ENCODE results near the gene ALDH16A1.

ALDH16A1 gene

GRCh38 chr19:49514151-49514550 is 61.1 kb downstream of the ALDH16A1 start:
- no peak for DNase-seq (ENCODE audit: low read depth in 2 of 2)
- H3K4me3 ChIP-seq (replicated peaks in 1 of 2; ENCODE audit: low read depth in 2 of 2, low read length in 2 of 2) = peak overlapping the region in 1 of 2 donors; percentile 63
- no peak for TF ChIP-seq CTCF (IDR thresholded peaks at IDR 0.05; ENCODE audit: low read depth, low read length)

GRCh38 chr19:49515767-49516166 is 62.7 kb downstream of the ALDH16A1 start:
- peak; percentile 43 to 80 for DNase-seq (ENCODE audit: low read depth in 2 of 2)
- TF ChIP-seq CTCF (IDR thresholded peaks at IDR 0.05; ENCODE audit: low read depth, low read length) = no peak
- no peak overlapping the region for H3K4me3 ChIP-seq (replicated peaks in 1 of 2; ENCODE audit: low read depth in 2 of 2, low read length in 2 of 2)

GRCh38 chr19:49518033-49518432 is 65.0 kb downstream of the ALDH16A1 start:
- no peak for DNase-seq (ENCODE audit: low read depth in 2 of 2)
- no peak for TF ChIP-seq CTCF (IDR thresholded peaks at IDR 0.05; ENCODE audit: low read depth, low read length)
- H3K4me3 ChIP-seq (replicated peaks in 1 of 2; ENCODE audit: low read depth in 2 of 2, low read length in 2 of 2) = no peak overlapping the region
